Left lung (tissue), 10 donors: ENCODE results near the gene FBXW5. TPM values are rescaled to one million over a fixed set of nuclear protein-coding genes. Genes with fewer than 3 reads are reported as not detected.

Source experiments
- ATAC-seq: fragments of 200-7000 bp; cut with Tn5 transposase; one replicate; pipeline ENCODE4 v1.9.1; 2020; ENCODE audit warnings: moderate library complexity
- DNase-seq, 4 donors: peaks; one replicate each; pipeline ENCODE4 v3.0.0-alpha.2; 2013 to 2020
- H3K27ac ChIP-seq, 2 donors: fragments of 200-600 bp; sonication (generic) in 1 of 2; one replicate each; pipeline versions ENCODE4 v1.5.0 to v1.8.0; 2020 to 2021
- H3K27me3 ChIP-seq, 2 donors: fragments of 200-600 bp; sonication (generic) in 1 of 2; one replicate each; pipeline versions ENCODE4 v1.5.0 to v1.8.0; 2020 to 2021
- H3K36me3 ChIP-seq, 2 donors: fragments of 200-600 bp; sonication (generic) in 1 of 2; one replicate each; pipeline versions ENCODE4 v1.5.0 to v1.8.0; 2020 to 2021
- H3K4me1 ChIP-seq, 2 donors: fragments of 200-600 bp; one replicate each; pipeline ENCODE4 v1.8.0; 2021
- H3K4me3 ChIP-seq, 2 donors: fragments of 200-600 bp; sonication (generic) in 1 of 2; one replicate each; pipeline versions ENCODE4 v1.5.0 to v1.8.0; 2020 to 2021; ENCODE audit warnings: mild to moderate bottlenecking in 1 of 2
- H3K9me3 ChIP-seq, 2 donors: fragments of 200-600 bp; sonication (generic) in 1 of 2; one replicate each; pipeline versions ENCODE4 v1.5.0 to v1.8.0; 2020 to 2021
- intact Hi-C, 2 donors: fragments of 100-400 bp; cut with DNase I; formaldehyde crosslinking; loops; one replicate each; pipeline versions ENCODE4 v1.11.2 to v1.14.2; 2022
- polyA plus RNA-seq, 6 donors: library from polyadenylated mRNA; unstranded; fragments of 120-200 nt; gene quantifications; one replicate each; pipeline ENCODE4 v1.2.1, GENCODE V29; 2013; ENCODE audit not compliant: insufficient read length in 6 of 6
- total RNA-seq, 2 donors: library from RNA; stranded (reverse); fragmentation: NEBNext Ultra II Directional; extraction: Animal tissue kit (Norgen Biotek cat#: 25700); gene quantifications; one replicate each; pipeline ENCODE4 v1.2.1, GENCODE V29; 2021
- TF ChIP-seq, protein P1 (sequence below), 2 donors: fragments of 200-600 bp; sonication (generic) in 1 of 2; IDR thresholded peaks; one replicate each; pipeline versions ENCODE4 v1.5.0 to v1.8.0; 2021; ENCODE audit warnings: antibody characterized with exemption in 2 of 2
- donor health status: DM: no; HTN: yes; CAD: no.
- donor health status: DM: no; HTN: no; CAD: no.

The FBXW5 gene
- total and polyA plus RNA-seq, 8 donors = 33.0 to 111 (median 47.7) TPM

DNA sequence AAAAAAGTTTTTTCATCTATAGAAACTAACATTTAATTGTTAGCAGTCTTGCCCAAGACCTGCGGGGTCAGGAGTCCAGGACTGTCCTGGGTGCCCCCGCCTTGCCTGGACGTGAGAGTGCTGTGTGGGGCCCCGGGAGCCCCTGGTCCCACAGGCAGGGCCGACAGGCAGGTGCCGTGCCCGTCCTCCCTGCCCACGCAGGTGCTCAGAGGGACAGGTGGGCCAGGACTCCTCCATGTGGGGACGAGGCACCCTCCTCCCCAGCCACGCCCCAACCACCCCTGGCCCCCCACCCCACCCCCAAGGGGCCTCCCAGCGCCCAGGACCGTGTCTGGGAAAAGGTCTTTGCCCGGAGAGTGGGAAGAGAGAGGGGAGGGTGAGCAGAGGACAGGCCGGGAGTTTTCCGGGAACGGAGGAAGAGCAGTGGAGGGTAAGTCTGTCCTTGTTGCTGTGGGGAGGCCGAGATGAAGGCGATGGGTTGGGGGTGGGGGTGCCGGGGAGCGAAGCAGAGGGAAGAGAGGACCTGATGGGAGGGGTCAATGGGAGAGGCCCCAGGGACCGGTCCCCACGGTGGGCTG, 4.8 kb upstream of the FBXW5 start:
- intact Hi-C loops = no loop called here
- TF ChIP-seq, protein P1, sequence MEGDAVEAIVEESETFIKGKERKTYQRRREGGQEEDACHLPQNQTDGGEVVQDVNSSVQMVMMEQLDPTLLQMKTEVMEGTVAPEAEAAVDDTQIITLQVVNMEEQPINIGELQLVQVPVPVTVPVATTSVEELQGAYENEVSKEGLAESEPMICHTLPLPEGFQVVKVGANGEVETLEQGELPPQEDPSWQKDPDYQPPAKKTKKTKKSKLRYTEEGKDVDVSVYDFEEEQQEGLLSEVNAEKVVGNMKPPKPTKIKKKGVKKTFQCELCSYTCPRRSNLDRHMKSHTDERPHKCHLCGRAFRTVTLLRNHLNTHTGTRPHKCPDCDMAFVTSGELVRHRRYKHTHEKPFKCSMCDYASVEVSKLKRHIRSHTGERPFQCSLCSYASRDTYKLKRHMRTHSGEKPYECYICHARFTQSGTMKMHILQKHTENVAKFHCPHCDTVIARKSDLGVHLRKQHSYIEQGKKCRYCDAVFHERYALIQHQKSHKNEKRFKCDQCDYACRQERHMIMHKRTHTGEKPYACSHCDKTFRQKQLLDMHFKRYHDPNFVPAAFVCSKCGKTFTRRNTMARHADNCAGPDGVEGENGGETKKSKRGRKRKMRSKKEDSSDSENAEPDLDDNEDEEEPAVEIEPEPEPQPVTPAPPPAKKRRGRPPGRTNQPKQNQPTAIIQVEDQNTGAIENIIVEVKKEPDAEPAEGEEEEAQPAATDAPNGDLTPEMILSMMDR (IDR thresholded peaks at IDR 0.05) = no peak
- DNase-seq (peak in 2 of 4 donors; percentile 10 to 79), ATAC-seq (peak; percentile 4)
- H3K9me3 ChIP-seq = no peaks in the 10 kb centered on the region
- H3K4me1 ChIP-seq = peaks cover 10 to 38% of the 10 kb centered on the region in 2 donors
- peak overlapping the region; percentile 50 to 70 for H3K4me3 ChIP-seq
- H3K27me3 ChIP-seq = no peaks in the 10 kb centered on the region
- H3K36me3 ChIP-seq = no peaks in the 10 kb centered on the region
- peak overlapping the region; percentile 76 to 81 for H3K27ac ChIP-seq

DNA sequence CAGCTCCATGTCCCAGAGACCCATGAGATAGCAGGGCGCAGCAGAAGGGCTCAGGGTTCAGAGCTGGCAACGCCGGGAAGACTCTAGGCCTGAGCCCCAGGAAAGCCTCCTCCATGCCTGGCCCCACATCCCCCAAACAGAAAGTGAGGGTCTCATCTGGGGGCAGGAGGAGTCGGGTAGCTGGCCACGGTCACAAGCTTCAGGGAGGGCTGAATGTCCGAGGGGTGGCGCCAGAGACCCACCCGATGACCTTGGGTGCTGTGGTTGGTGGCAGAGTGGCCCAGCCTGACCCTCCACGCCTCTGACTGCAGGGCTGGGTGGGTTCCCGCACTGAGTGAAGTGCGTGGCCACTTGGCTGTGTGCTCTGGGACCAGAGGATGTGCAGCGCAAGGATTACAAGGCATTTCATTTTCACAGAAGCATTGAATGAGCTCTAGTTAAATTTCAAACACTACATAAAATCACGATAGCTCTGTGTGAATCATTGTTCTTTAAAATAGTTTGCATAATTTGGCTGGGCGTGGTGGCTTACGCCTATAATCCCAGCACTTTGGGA, 3.5 kb upstream of the FBXW5 start:
- peaks cover 0 to 1% of the 10 kb centered on the region in 2 donors for H3K36me3 ChIP-seq
- H3K9me3 ChIP-seq = no peaks in the 10 kb centered on the region
- no peak overlapping the region for H3K4me3 ChIP-seq
- peaks cover 13 to 46% of the 10 kb centered on the region in 2 donors for H3K4me1 ChIP-seq
- H3K27me3 ChIP-seq = no peaks in the 10 kb centered on the region
- ATAC-seq = no peak
- DNase-seq = peak; percentile 18 to 81 (median 53)
- TF ChIP-seq, protein P1 (IDR thresholded peaks at IDR 0.05) = peak; percentile 48 to 50
- intact Hi-C loops = no loop called here
- no peak overlapping the region for H3K27ac ChIP-seq

DNA sequence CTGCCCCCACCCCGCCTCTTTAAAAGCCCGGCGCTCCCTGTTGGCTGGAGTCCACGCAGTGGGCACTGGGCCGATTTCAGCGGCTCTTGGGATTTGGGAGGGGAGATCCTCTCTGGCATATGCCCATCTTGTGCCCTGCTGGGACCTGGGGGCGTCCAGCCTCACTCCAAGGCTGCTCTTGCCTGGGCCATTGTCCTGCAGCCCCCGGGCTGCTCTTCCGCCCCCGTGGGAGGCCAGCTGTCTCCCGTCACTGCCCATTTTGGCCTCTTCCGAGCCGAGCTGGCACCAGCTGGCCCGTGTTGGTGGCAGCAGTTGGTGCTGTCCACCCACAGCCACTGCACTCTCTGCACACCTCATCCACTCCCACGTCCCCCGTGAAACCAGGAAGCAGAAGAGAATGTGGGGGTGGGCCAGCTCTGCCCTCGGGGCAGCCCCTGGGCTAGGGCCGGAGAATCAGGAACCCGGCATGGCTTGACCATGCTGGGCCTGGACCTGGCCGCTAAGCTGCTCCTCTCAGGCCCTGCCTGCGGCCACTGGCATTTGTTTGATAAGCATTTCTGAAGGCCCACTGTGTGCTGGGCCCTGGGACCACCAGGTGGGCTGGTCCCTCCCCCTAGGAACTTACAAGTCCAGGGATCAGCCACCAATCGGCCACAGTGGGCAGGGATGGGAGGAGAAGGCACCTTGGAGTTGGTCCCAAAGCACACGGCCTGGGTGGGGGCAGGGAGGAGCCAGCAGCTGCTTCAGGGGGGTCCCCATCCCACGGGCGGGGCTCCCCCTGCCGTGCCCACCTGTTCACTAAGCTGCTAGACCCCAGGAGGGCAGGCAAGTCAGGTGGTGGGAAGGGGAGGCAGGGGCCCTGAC, 2.7 kb upstream of the FBXW5 start:
- intact Hi-C loops = no loop called here
- no peak overlapping the region for H3K27ac ChIP-seq
- TF ChIP-seq, protein P1 (IDR thresholded peaks at IDR 0.05) = no peak

DNA sequence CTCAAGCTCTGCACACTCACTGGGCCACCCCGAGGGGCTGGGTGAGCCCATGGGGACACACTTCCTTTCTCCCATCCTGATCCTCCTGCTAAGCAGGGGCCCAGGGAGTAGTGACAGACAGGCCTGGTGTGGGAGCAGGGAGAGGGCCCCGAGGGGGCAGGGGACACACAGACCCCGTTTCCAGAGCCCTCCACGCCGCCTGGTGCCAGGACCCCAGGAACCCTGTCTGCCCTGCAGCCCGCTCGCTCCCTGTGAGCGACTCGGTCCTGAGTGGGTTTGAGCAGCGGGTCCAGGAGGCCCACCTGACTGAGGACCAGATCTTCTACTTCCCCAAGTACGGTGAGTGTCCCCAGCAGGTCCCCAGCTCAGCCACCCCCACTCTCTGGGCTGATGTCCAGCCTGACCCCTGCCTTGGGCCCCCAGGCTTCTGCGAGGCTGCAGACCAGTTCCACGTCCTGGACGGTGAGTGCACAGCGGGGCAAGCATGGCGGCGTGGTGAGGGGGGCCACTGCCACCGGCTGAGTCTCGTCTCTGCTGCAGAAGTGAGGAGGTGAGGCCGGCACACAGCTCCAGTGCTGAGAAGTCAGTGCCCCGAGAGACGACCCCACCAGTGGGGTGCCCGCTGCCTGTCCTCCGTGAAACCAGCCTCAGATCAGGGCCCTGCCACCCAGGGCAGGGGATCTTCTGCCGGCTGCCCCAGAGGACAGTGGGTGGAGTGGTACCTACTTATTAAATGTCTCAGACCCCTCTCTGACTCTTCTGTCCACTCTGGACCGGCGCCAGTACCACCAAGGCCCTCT, 1.9 kb upstream of the FBXW5 start:
- H3K27me3 ChIP-seq = no peaks in the 10 kb centered on the region
- TF ChIP-seq, protein P1 (IDR thresholded peaks at IDR 0.05) = no peak
- DNase-seq = peak in 2 of 4 donors; percentile 33 to 79
- H3K4me1 ChIP-seq = peaks cover 13 to 55% of the 10 kb centered on the region in 2 donors
- H3K9me3 ChIP-seq = no peaks in the 10 kb centered on the region
- H3K36me3 ChIP-seq = peaks cover 0 to 17% of the 10 kb centered on the region in 2 donors
- intact Hi-C loops = no loop called here
- H3K27ac ChIP-seq = no peak overlapping the region
- H3K4me3 ChIP-seq = no peak overlapping the region
- no peak for ATAC-seq

More for the DNA sequence above, 2.7 kb upstream of the FBXW5 start:
- Histone ChIP-seq H3K36me3 (peaks cover 0 to 9% of the 10 kb centered on the region in 2 donors), H3K27me3 (no peaks in the 10 kb centered on the region), H3K9me3 (no peaks in the 10 kb centered on the region), H3K4me3 (no peak overlapping the region), H3K4me1 (peaks cover 13 to 54% of the 10 kb centered on the region in 2 donors)
- no peak for ATAC-seq
- peak in 2 of 4 donors; percentile 30 to 74 for DNase-seq
